GM21786 (cell line): ENCODE results near the gene ZNF805.
"Not testable (repeated sequence)": the region's sequence is repeated elsewhere in the genome, so short reads cannot be mapped to it uniquely, and the experiment has no call there.

ENCODE experiments used
- ATAC-seq: cut with Tn5 transposase; IDR thresholded peaks from one replicate; pipeline ENCODE4 v1.9.1; 2021; ENCODE audit not compliant: unreplicated experiment

Gene ZNF805

DNA sequence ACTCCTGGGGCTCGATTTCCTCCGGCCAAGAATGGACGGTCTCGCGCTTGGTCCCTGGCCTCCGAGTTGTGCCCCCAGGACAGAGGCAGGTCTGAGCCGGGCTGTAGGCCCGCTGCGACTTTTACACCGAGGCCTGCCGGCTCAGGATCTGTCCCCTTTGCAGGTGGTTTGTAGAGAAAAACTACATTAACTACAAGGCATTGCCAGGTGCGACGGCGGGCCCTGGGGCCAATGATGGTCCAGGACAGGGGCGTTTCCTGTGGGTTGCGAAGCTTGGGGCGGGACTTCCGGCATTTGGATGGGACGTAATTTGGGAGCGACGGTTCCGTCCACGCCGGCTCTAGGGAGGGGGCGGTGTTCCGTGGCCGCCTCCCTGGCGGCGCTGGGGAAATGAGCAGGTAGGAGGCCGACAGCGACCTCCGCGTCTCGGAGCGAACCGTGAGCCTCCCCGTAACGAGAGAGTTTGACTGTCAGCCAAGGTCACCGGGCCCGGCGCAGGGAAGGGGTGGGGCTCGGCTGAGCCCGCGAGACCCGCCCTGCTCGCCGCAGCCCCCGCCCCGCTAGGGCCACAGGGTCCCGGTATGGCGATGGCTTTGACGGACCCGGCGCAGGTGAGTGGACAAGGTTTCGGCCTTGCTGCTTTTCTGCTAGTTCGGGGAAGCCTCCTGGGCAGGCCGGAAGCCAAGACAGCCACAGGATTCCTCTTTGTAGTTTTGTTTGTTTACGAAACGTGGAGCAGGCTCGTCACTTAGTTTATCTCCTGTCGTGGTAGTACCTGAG, at the start of gene ZNF805:
ZNF805 (plus strand) TSS at position 322 of the 780 bp plus-strand sequence; CDS start at position 582, 260 bp downstream.
- ATAC-seq, result peak; percentile 94

DNA sequence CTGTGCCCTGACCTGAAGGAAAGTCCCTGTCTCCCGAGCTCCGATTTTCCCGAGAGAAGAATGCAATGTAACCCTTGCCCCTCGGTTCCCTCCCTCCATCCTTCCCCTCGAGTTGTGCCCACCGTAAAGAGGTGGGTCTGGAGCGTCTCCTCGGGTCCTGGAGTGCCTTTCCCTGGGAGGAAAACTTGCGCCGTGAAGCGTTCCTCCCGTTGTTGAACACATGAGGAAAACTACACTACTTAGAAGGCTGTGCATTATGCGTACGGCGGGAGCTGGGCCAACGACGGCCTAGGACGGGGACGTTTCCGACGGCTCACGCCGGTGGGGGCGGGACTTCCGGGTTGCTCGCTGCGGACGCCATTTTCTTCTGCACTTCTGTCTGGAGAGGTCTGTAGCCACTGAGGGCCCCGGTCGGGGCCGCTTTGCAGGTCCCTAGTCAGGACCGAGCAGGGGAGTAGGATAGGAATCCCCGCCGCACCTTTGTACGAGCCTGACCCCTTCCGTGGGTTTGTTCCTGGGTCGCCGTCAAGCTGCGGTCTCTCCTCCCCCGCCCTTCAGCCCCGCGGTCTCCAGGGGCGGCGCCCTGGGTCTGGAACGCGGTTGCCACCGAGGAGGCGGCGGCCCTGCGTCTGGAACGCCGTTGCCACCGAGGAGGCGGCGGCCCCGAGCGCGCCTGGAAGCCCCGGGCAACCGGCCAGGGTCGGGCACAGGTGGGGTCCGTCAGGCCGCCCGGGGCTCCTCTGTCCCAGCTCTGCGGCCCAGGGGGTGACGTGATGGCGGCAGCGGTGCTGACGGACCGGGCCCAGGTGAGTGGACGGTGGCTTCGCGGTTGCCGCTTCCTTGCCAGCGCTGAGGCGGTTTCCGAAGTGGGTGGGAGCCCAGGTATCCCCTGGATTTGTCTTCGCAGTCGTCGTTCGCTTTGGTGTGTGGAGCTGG, 49.0 kb upstream of the ZNF805 start, which contains the start of gene ZNF264:
ZNF264 (plus strand) TSS at position 360 of the 936 bp plus-strand sequence; CDS start at position 774, 414 bp downstream.
- ATAC-seq, result peak; percentile 95

DNA sequence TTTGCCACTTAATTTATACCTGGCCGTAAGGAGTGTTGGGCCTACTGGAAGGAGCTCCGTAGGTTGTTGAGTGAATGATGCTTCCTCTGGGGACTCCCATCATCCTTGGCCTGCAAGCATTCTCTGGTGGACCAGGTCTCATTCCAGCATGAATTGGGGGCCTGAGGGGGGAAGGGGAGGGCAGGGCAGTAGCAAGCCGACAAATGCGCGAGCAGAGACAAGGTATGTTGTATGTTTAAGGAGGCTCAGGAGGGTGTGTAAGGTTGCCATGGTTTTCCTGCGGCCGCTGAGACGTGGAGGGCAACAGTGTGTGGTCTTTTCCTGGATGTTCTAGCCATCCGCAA, 48.4 kb upstream of the ZNF805 start:
- ATAC-seq, result no peak

DNA sequence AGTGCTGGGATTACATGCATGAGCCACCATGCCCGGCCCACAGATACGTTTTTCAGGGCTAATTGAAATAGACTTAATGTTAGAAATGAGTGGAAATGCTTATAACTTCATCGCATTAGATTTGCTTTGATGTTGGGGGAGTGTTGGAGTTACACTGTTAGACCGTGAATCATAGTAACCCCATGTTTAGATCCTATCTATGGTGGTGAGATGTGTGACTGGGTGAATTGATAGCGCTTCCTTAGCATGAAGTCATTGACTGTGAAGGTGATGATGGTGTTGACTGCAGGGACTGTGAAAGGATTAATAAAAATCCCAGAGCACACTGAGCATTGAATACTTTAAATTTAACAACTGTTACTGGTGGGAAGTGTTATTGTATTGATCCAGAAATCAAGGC, 47.4 kb upstream of the ZNF805 start:
- ATAC-seq, result no peak

DNA sequence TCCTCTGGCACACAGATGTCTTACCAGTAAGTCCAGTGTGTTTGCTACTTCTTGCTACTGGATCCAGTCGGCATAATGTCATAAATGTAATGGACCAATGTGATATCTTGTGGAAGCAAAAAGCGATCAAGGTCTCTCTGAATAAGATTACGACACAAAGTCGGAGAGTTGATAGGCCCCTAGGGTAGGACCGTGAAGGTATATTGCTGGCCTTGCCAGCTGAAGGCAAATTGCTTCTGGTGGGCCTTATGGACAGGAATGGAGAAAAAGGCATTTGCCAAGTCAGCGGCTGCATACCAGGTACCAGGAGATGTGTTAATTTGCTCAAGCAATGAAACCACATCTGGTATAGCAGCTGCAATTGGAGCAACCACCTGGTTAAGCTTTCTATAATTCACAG, 42.6 kb upstream of the ZNF805 start:
- not testable (repeated sequence) for ATAC-seq

DNA sequence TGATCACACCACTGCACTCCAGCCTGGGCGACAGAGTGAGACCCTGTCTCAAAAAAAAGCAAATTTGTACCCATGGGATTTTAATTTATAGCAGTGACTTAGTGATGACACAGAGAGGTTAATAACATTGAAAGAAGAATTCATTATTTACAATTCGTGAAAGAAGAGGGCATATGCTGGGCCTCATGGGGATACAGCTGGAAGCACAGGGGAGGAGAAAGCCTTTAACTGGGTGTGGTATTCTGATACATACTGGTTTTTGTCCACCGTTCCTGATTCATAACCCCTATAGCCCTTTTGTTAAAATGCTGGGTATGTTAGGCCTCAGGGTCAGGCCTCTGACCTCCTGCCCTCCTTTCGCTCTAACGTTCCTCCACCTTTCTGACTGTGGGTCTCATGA, 38.3 kb upstream of the ZNF805 start:
- no peak for ATAC-seq

DNA sequence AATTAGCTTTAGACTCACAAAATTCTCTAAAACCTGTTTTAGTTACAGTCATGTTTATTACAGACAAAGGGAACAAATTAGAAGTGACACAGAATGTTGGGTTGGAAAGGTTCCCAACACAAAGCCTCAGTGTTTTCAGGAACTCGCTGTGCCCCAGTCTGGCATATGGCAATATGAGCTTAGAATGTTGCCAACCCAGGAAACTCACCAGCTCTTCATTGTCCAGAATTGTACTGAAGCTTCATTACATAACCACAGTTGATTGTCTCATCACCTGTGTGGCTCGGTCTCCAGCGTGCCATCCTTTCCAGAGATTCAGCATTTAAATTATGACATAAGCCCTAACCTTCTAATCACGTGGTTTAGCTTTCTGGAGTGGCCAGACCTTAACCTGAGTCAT, 30.1 kb upstream of the ZNF805 start:
- no peak for ATAC-seq

DNA sequence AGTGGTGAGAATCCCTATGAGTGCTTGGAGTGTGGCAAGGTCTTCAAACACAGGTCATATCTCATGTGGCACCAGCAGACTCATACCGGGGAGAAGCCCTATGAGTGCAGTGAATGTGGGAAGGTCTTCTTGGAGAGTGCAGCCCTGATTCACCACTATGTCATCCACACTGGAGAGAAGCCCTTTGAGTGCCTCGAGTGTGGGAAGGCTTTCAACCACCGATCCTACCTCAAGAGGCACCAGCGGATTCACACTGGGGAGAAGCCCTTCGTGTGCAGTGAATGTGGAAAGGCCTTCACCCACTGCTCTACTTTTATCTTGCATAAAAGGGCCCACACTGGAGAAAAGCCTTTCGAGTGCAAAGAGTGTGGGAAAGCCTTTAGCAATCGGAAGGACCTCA, 28.3 kb upstream of the ZNF805 start:
- ATAC-seq, result no peak

DNA sequence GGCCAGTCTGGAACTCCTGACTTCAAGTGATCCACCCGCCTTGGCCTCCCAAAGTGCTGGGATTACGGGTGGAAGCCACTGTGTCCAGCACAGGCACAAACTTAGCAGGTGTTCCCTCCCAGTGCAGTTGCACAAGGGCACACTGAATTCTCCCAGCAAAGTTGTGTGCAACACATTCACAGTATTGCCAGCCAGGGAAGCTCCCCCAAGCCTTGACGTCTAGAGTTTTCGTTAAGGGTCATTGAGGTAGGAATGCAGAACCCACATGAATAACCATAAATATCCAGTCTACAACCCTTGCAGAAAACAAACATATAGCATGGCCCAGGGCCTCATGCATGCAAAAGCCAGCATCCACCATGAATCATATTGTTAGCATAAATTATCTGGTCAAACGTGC, 12.9 kb upstream of the ZNF805 start:
- no peak for ATAC-seq

DNA sequence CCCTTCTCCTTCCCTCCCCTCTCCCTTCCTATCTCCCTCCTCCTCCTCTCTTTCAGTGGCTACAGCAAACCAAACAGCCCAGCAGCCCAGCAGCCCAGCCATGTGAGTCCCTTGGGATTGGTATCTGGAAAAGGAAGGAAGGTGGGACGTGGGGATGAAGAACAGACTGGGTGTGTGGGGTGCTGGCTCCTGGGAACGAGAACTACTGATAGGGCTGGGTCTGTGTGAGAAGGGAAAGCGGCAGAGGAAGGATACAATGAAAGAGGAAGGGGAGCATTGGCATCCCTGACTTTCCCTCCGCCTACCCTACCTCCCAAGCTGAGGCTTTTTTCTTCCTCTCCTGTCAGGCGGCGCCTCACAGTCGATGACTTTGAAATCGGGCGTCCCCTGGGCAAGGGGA, 8.7 kb upstream of the ZNF805 start:
- no peak for ATAC-seq

DNA sequence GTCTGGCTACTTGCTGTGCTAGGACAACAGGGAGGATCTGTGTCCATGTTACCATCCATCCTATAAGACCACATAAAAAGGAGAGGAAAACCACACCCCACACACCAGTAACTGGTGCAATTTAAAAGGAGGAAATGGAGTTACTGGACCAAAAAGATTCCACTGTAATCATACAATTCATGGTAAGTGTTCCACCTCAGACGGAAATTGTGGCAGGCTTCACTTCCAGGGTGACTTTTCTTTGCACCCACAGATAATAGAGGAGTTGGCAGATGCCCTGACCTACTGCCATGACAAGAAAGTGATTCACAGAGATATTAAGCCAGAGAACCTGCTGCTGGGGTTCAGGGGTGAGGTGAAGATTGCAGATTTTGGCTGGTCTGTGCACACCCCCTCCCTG, 7.2 kb upstream of the ZNF805 start:
- no peak for ATAC-seq

DNA sequence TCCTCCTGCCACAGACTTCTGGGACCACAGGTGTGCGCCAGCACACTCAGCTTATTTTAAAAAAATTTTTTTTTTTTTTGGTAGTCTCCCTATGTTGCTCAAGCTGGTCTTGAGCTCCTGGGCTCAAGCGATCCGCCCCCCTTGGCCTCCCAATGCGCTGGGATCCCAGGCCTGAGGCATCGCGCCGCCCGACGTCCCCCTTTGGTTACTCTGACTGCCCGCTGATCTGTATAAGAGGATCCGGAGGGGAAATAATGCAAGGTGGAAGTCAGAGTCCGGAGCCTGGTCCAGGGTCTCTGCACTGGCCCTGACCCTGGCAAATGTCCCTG, 486 bp upstream of the ZNF805 start:
- no peak for ATAC-seq

DNA sequence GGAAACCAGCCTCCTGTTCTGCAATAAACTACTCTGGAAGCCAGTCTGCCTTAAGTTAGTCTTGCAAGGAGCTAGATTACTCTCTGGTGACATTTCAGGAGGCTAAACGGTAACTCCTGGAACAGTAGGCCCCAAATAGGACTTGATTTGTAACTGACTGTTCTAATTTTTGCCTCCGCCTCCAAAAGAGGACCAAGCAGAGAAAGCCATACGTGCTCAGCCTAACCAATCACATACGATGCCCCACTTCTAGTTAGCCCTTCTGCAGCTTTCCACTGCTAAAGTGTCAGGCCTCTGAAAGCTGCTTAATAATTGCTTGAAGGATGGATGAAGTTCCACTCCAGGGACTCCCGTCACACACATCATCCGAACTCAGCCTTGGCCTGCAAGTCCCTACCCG, 744 bp downstream of the ZNF805 start:
- no peak for ATAC-seq

DNA sequence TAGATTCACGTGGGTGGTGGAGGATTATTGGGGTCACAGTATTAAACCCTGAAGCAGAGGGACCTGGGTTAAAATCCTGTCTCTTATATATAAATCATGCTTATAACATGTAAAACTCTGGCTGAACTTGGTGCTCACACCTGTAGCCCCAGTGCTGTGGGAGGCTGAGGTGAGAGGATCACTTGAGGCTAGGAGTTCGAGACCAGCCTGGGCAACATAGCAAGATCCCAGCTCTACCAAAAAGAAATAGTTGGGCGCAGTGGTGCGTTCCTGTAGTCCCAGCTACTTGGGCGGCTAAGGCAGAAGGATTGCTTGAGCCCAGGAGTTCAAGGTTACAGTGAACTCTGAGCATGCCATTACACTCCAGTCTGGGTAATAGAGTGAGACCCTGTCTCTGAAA, 2.4 kb downstream of the ZNF805 start:
- ATAC-seq, result no peak

DNA sequence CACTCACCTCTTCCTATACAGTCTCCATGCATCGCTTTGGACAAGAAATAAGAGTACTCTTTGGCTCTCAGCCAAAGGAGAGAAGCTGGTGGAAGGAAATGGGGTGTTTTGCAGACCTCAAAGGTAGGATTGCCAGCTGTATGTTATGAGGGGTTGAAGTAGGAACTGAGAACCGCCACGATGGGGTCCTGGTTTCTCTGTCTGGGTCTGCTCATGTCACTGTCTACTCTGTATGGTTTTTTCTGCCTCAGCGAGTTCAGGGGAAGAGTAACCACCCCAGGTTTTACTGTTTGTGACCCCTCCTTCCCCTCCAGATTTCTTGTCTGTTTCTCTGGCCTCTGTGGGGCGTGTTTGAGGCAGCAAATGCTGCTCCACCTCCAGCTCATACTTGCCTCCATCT, 4.1 kb downstream of the ZNF805 start:
- no peak for ATAC-seq

DNA sequence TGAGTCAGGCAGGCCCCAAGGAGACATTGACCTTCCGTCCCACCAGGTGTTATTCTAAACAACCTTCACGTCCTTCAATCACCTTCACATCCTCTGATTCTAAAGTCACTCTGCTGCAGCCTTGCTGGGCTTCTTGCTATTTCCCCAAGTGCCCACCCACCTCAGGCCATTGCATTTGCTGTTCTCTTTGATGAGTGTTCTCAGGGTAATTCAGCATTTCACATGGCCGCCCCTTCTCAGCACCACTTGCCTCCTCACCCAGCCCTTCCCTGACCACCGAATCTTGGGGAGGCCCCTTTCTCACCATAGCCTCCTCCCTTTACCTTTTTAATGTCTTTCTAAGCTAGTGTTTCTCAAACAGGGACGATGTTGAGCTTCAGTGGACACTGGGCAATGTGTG, 4.6 kb downstream of the ZNF805 start:
- ATAC-seq, result no peak

DNA sequence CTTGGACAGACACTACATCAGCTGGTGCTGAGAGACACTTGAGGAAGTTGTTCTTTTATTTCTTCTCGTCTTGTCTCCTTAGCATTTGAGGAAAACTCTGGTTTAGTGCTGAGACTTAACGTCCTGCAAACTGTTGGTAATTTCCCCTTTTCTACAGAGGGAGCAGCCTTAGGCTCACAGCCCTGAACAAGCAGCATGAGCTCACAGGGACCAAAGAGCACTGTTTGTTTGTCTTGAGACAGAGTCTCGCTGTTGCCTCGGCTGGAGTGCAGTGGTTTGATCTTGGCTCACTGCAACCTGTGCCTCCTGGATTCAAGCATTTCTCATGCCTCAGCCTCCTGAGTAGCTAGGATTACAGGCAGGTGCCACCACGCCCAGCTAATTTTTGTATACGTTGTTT, 5.5 kb downstream of the ZNF805 start:
- no peak for ATAC-seq

DNA sequence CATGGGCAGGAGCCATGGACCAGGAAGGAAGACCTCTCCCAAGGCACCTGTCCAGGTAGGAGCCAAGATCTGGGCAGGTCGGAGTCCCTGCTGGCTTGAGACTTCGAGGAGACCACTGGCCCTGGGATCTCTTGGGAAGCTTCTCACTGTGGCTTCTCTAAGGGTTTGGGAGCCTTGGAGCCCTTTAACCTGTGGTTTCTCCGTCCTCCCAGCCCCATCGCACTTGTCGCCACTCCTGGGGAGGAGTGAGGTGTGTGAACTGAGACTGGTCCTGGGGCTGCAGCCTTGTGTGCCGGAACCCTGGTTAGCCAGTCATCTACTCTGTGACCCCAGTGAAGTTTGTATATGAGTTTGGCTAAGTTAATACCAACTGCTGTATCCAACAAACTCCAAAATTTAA, 8.2 kb downstream of the ZNF805 start:
- ATAC-seq, result no peak

DNA sequence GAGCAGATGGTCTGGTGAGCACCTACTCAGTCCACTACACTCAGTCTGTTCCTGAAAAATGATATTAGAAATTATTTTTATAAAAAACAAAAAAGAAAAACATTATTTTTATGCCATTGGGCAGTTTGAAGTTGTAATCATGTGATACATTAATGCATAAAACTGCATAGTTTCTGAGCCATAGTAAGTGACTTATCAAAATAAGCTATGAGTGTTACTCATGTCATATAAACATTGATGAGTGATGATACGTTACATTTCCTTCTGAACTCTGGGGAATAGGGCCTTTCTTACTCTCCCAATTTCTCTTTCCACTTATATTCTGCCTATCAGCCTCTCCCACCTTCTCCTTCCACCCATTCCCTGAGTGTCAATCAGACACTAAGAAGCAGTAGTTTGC, 8.9 kb downstream of the ZNF805 start:
- ATAC-seq, result no peak

DNA sequence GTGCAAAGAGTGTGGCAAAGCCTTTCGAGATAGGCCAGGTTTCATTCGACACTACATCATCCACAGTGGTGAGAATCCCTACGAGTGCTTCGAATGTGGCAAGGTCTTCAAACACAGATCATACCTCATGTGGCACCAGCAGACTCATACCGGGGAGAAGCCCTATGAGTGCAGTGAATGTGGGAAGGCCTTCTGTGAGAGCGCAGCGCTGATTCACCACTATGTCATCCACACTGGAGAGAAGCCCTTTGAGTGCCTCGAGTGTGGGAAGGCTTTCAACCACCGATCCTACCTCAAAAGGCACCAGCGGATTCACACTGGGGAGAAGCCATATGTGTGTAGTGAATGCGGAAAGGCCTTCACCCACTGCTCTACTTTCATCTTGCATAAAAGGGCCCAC, 13.3 kb downstream of the ZNF805 start:
- not testable (repeated sequence) for ATAC-seq

DNA sequence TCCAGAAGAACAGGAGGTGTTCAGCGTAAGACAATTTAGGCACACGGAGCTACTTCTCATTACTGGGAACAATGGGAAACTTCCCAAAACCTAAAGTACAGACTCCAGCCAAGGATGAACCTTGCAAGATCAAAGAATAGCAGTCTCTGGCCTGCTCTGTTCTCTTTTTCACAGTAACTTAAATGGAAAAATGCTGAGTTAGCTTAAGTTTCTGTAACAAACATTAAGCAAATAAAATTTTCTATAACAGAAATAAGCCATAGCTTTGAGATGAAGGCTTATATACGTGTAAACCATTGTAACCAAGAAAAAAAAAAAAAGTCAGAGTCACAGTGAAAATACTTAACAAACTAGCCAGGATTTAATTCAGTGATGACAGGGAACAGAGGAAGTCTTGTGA, 21.6 kb downstream of the ZNF805 start:
- ATAC-seq, result no peak

DNA sequence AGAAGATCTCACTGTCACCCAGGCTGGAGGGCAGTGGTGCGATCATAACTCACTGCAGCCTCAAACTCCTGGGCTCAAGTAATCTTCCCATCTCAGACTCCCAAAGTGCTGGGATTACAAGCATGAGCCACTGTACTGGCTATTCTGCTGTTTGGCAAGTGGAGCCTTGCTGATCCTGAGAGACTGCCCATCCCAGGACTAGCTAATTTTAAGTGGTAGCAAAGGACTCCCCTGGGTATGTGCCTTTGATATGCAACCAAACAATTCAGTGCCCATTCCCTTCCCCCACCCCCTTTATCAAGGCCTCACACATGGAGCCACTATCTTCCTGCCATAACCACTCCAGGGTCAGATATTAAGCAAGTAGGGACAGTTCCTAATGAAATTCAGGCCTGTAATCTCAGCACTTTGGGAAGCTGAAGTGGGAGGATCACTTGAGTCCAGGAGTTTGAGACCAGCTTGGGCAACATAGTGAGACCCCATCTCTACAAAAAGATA, 22.9 kb downstream of the ZNF805 start:
- ATAC-seq, result no peak
